ENCODE results near the gene HDAC9. TPM values are rescaled to one million over a fixed set of nuclear protein-coding genes. Genes with fewer than 3 reads are reported as not detected.
A peak's percentile ranks its signal among the peaks of the same experiment; 100 is the strongest.

HDAC9 gene
- total RNA-seq, 1 experiment from 2014 or later: 22.6 TPM

DNA sequence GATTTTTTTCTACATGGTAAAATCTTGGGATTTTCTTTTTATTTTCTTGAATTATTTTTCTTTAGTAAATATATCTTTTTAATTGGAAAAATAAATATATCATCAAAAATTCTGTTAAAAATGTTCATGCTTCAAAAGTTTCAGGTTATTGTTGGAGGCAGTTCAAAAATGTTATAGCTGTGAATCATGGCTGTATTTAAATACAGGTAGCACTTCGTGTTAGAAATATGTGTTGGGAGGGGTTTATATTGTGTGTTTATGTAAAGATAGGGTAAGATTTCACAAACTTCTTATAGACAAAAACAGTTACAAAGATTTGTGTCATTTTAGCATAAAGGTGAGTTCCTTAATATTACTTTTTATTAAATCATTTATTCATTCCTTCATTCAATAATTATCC lies 60.4 kb downstream of the HDAC9 start:
- no peak for DNase-seq (ENCODE audit: low read depth)

DNA sequence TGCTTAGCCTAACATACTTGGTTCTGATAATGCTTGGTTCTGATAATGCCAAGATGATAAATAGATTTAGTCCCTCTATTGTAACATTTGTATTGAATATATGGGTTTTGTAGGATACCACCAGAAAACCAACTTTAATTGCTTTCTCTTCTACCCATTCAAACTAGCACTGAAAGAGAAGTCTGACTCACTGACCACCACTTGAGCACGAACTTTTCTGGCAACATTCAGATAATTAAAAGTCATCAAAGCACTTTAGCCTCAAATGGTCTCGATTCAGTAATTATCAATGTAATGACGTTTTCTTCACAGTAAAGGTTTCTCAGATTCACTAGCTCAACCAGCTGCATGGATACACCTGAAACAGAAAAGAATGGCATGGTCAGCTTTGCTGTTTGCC lies 63.0 kb downstream of the HDAC9 start:
- peak; percentile 61 for DNase-seq (ENCODE audit: low read depth)

DNA sequence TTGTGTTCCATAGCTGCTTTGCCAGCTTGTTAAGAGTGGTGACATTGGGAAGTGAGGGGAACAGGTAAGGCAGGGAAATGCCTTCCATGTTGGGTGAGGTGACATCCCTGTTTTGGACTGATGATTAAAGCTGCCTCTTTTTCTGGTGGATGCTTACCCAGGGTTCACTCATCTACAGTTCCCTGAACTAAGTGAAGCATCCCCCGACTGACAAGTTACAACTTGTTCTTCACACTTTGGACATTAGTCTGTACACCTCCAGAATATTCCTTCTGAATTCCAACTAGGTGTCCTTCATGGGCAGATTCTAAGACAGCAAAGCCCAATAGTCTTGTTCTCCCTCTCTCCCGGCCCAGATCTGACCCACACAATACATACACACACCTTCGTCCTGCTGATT lies 63.4 kb downstream of the HDAC9 start:
- DNase-seq (ENCODE audit: low read depth): no peak

DNA sequence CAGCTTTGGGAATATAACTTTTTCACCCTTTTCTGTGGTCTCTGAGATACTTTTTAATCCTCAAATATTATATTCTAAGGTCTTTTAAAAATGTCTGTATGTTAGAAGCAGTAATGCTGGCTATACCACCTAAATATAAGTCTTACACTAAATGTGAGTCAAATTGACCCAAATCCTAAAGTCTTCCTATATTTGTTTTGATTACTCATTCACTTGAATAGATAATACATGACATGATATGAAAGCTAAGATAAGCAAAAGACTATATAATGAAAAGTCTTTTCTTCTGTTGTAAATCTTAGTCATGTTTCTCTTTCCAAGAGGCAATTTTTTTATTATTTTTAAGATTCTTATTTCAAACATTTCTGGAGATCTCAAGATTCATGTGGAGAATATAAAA lies 64.2 kb downstream of the HDAC9 start:
- no peak for DNase-seq (ENCODE audit: low read depth)

DNA sequence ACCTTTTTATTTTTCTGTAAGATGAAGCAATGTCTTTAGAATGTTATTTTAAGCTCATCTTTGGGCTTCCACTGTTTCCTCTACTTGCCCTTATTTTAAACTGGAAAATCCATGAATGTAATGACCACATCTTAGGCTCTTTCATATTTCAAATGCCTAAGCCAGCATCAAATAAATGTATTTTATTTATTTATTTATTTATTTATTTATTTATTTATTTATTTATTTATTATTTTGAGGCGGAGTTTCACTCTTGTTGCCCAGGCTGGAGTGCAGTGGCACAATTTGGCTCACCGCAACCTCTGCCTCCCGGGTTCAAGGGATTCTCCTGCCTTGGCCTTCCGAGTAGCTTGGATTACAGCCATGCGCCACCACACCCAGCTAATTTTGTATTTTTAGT lies 69.2 kb downstream of the HDAC9 start:
- no peak for DNase-seq (ENCODE audit: low read depth)

DNA sequence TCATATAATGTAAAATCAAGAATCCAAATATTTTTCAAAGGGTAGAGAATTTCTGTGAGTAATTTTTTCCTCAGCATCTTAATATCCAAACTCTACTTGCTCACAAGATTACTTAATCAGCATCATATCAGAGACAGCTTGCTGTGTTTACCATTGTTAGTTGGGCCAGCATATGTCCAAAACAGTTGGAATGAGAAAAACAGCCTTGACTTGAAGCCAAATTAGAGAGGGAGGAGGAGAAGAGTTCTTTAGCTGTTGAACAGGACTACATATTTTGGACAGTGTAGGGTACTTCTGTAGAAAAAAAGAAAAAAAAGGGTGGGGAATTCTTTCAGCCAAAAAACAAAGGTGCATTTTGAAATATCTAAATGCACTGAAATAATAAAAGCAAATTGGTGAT lies 69.8 kb downstream of the HDAC9 start:
- no peak for DNase-seq (ENCODE audit: low read depth)

DNA sequence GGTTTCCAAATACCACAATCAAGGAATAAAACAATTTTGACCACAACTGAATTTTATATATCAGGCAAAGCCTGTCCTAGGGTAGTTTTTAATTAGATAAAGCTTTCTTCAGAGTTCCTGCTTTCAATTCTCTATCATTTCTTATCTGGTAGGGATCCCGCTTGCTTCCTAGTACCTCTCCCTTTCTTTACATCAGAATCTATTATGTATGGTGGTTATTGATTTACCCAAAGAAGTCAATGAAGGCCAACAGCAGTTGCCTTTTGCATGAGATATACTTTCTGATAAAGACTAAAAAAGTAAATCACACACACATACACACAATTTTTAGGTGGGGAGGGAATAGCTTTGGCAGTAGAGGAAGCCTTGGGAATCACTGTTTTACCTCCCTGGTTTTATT lies 70.7 kb downstream of the HDAC9 start:
- no peak for DNase-seq (ENCODE audit: low read depth)

DNA sequence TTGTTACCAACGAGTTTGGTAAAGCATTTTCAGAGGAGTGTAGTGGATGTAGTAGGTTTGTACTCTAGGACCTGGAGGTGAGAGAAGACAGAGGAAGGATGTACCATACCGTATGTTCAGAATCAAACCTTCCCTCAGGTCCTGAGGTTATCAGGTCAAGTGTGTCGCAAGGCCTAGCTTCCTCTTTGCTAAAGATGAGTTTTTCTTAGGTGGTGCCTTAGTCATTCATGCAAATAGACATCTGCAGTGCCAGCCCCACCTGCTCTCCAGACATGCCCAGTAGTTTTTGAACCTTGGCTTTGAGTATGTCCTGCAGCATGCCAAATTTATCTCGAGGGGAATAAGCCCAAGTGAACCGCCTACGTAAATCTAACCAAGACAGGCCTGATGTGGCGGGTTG lies 71.3 kb downstream of the HDAC9 start:
- DNase-seq (ENCODE audit: low read depth): no peak

DNA sequence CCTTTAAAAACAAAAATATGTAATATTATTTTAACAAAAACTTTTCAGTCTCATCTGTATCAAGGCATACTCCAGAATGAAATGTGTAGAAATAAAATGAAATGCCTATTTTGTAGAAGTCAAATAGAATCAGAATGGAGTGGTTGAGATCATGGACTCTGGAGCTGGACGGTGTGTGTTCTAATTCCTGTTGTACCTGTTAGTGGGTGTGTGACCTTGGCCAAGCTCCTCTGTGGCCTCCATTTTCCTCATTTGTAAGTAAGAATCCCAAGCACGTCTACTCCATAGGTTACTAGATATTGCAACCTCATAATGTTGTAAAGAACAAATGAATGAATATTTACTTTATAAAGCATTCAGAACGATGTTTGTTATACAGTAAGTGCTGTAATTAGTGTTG lies 74.9 kb downstream of the HDAC9 start:
- no peak for DNase-seq (ENCODE audit: low read depth)

DNA sequence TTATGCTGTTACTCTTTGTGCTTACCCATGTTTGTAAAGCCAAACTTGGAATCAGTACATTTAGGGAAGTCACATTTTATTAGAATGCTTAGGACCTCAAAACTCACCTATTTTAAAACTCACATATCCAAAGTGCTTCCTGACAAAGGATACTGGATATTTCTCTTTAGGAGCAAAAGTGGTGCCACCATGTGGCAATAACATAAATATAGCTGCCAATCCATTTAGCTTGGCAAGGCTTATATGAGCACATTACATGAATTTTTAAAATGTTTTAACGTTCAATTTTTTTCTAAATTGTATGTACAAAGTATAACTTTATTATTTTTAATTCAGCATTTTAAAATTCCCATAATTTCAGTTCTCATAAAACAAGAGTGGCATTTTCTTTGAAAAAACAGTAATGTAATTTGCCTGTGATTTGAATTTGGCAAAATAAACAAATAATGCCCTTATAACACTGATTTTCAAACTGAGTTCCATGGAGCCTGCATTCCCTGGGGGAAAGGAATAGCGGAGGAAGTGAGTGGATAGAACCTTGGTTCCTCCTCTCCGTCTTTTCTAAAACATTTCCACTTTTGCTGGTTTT lies 75.4 kb downstream of the HDAC9 start:
- peak; percentile 45 for DNase-seq (ENCODE audit: low read depth)

DNA sequence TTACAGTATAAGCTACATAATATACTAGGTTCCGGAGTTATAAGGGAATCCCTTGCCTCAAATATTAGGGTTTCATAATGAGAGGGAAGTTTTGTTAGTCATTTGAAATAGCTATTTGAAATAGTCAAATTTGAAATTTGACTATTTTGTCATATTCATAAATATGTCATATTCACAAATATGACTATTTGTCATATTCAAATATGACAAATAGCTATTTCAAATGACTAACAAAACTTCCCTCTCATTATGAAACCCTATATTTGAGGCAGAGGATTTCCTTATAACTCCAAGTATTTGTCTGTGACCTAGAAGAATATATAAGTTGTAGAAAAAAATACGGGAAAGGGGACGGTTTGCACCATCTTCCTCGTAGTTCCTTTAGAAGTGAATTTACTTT lies 76.6 kb downstream of the HDAC9 start:
- no peak for DNase-seq (ENCODE audit: low read depth)

DNA sequence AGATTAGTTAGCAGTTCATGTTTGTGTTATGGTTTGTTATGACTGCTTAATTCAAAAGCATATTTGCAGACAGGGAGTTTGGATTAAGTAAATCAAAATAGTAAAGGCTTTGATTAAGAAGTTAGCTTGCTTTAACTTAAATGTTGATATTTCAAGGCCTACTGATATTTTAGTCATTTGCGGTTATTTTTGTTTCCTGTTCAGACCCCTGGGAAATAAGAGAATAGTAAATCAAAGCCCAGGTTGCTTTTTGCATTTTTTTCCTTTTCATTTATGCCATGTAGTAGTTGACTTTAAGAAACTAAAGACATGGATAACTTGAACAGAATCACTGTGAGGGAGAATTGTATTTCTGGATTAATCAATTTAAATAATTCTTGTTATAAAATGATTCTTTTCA lies 77.3 kb downstream of the HDAC9 start:
- no peak for DNase-seq (ENCODE audit: low read depth)

DNA sequence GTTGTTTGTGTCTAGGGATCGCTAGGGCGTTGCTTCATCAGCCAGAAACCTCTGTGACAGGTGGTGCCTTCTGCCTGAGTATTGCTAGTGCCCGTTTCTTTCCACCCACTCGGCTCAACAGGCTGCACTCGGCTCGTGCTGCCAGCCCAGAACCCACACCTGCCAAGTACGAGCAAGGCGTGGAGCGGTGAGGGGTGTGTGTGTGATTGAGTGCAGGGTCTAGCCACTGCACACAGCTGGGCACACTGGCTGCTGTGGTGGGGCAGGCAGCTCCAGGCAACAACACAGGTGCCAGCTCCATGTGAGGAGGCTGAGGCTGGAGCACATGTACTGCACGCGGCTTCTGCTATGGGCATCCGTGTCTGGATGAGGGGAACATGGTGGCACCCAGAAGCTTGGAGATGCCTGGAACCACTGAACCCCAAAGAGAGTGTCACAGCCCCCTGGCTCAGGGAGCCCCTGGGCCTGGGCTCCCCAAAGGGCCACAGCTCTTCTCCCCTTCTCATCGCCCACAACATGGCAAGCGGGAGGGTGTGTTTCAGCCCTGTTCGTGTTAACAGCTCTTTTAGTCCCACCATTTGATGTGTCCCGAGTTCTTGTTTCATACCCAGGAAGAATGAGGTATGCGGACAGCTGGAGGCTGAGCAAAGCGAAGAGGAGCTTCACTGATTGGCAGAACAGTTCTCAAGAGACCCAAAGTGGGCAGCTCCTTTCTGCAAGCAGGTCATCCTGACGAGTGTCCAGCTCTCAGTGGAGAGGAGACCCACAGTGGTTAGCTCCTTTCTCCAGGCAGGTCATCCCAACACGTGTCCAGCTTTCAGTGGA lies 78.1 kb downstream of the HDAC9 start:
- no peak for DNase-seq (ENCODE audit: low read depth)

DNA sequence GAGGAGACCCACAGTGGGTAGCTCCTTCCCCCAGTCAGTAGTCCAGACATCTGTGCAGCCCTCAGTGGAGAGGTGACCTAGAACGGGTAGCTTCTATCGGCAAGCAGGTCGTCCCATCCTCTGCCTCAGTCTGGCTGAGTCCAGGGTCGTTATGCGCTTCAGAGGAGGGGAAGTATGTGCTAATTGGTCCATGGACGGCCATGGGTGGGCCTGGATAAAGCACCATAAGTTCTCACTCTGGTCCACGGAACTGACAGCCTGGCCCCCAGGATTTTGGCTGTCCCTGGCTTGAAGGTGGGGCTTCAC lies 78.6 kb downstream of the HDAC9 start:
- DNase-seq (ENCODE audit: low read depth): no peak

DNA sequence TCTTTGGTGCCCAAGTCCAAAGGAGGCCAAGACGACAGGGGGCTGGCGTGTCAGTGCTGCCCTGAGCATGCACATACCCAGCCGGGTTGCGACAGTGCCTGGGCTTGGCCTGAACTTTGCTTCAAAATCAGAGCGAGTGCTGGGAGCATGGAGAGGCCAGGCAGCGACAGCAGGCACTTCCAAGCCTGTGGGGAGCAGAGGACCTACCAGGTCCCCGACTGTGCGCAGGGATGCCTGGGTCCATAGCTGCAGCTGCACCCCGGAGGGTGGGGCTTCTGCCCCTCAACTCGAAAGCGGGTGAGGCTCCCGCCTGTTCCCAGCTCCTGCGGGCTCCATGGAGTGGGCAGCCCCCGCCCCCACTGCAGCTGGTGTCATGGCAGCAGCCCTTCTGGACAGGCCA lies 79.1 kb downstream of the HDAC9 start:
- no peak for DNase-seq (ENCODE audit: low read depth)

DNA sequence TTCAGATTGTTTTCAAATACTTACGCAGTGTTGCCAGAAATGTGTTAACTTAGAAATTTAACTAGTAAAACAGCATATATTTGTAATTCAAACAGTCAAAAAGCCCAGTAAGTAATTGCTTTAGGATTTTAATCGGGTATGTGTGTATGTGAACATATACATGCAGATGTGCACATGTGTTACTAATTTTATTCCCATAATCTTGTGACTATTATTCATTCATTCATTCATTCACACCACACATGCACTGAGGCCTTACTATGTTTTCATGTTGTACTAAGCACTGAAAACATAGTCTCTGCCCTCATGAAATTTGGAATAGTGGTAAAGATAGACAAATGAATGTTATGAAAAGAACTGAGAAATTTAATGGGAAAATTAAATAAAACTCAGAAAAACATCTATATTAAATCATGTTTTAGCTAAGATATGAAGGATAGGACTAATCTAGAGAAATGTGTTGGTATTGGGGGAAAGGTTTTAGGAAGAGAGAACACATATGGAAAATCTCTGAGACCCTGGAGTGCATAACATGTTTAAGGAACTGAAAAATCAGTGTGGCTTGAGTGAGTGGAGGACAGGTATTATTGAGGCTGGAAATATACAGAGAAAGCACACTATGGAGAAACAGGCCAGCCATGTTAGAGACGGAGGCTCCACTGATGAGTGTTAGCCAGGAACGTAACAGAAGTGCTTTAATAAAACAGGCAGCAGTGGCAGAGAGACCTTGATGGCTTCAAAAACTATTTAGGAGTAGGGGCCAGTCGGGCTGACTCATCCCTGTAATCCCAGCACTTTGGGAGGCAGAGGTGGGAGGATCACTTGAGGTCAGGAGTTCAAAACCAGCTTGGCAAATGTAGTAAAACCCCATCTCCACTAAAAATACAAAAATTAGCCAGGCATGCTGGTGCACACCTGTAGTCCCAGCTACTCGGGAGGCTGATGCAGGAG lies 80.3 kb downstream of the HDAC9 start:
- DNase-seq (ENCODE audit: low read depth): peak; percentile 32

DNA sequence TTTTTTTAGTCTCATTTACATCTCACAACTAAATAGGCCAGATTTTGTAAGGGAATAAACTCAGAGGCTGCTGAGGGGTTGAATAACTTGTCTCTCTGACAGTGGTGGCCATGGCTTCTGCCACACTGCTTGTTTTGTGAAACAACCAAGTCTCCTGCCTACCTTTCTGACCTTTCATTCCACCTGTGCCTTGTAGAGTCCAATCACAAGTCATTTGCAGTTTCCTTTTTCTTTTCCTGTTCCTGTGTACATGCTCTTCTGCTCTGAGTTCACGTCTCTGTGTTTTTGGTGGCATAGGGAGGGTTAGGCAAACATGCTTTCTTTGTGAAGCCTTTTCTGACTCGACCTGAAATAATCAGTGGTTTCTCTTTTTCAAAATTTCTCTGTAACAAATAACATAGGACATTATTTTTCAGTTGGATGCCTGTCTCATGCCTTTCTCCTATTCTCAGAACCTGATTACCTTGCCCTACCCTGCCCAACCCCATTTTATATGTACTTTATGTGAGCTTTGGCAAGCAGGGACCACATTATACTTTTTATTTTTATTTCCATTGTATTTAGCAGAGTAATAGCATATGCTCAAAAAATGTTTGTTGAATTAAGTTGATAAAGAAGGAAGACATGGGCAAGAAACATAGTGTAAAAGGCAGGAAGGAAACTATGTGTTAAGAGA lies 81.7 kb downstream of the HDAC9 start:
- no peak for DNase-seq (ENCODE audit: low read depth)

DNA sequence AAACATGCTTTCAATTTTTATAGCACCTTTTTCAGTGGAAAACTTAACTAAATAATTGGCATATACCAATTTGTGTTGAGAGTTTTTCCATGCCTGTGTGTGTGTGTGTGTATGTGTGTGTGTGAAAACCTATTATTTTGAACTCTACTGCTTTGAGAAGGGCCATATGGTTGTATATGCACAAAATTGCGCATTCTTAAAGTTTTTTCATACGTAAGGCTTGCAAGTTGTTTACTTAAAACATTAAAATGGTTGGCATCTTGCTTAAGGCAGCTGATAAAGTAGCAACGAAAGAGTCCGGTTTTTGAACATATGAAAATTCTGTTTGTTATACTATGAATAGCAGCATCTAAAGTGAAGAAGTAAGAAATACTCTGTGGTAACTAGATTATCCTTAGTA lies 84.1 kb downstream of the HDAC9 start:
- DNase-seq (ENCODE audit: low read depth): no peak

DNA sequence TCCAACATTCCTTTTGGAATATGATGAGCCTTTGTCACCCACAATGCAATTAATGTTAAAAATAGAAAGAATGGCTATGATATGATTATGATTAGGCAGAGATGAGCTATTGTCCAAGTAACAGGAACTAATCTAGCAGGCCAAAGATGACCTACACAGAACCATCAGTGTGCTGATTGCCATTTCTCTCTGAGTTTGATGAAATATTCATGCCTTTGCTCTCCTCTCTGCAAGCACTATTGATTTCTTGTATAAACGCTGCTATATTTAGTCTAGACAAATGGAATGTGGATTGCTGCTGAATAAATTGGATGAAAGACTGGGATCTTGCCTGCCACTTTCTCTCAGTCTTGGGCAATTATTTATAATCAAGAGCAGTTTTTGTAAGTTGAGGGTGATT lies 85.4 kb downstream of the HDAC9 start:
- DNase-seq (ENCODE audit: low read depth): no peak

DNA sequence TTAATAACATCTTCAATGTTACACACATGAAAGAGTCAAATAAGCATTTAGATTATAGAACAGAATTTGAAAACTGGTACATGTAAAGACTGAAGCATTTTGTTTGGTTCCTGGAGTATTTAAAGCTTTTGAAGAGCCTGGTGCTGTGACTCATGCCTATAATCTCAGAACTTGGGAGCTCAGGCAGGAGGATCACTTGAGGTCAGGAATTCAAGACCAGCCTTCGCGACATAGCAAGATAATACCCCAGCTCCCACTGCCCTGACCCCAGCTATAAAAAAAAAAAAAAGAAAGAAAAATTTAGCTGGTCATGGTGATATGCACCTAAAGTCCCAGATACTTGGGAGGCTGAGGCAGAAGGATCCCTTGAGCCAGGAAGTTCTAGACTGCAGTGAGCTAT lies 87.8 kb downstream of the HDAC9 start:
- DNase-seq (ENCODE audit: low read depth): peak; percentile 38

DNA sequence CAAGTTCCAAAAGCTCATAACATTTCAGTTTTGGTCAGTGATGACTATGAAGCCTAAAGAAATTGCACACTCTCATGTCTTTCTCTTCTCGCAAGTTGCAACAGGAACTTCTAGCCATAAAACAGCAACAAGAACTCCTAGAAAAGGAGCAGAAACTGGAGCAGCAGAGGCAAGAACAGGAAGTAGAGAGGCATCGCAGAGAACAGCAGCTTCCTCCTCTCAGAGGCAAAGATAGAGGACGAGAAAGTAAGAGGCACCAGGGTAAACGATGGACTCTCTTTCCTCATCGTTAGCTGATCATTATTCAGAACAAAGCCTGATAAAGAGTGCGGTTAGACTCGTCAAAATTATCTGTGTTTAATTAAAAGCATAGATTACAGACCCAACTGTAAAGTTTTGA lies 94.7 kb downstream of the HDAC9 start:
- DNase-seq (ENCODE audit: low read depth): no peak

DNA sequence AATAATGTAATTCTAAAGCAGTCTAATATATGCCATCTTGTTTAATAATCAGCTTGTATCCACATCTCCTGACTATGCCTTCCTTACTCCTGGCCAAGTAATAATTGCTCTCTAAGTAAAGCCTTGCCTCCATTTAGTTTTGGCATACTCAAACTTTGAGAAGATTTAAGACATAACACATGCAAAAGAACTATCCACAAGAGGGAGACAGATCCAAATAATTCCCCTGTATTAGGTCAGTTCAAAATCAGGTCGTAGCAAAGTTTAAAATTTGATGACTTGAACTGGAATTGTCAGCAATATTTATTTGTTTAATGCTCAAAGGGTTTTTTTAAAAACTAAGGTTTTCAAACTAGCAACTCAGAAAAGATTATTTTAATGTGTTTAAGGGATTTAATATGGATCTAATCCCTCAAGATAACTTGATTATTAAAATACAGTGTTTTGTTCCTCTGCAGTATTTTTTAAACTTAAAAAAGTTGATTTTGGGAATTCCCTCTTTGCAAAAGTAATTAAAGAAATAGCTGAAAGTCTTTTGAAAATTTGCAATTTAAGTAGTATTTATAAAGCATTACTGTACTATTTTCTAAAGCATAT lies 95.3 kb downstream of the HDAC9 start:
- no peak for DNase-seq (ENCODE audit: low read depth)

All from Daoy (cell line).